ENCODE measurements around the gene ZNF318. TPM values are rescaled to one million over a fixed set of nuclear protein-coding genes. Genes with fewer than 3 reads are reported as not detected.
"Not testable (repeated sequence)": the region's sequence is repeated elsewhere in the genome, so short reads cannot be mapped to it uniquely, and the experiment has no call there.

The ZNF318 gene
- total RNA-seq, 1 donor from 2014 or later = 16.4 TPM

DNA sequence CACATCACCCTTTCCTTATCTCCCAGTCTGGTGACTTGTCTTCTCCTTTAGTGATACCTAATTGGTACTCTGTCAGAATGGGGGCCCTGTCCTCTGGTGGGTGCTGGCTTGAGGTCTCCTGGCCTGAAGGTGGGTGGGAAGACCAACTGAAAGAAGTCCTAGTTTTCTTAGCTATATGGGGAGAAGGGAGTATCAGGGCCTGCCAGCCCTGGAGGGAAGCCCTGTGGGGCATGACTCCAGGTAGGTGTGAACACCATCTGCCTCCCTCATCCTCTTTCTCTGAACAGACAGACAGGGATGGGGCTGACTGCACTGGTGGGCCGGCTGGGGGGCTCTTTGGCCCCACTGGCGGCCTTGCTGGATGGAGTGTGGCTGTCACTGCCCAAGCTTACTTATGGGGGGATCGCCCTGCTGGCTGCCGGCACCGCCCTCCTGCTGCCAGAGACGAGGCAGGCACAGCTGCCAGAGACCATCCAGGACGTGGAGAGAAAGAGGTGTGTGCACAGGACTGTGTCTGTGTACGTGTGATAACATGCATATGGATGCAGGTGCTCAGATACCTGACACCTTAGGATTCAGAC is 65.6 kb downstream of the ZNF318 start:
- DNase-seq (no peak), ATAC-seq (no peak)
- Histone ChIP-seq H3K27me3 (peaks cover 11% of the 10 kb centered on the region), H3K9me3 (no peaks in the 10 kb centered on the region), H3K4me3 (no peak overlapping the region), H3K4me1 (peaks cover 8% of the 10 kb centered on the region), H3K36me3 (no peaks in the 10 kb centered on the region), H3K27ac (no peak overlapping the region)
- intact Hi-C loops (cut with DNase I) = no loop called here
- TF ChIP-seq, protein P1, sequence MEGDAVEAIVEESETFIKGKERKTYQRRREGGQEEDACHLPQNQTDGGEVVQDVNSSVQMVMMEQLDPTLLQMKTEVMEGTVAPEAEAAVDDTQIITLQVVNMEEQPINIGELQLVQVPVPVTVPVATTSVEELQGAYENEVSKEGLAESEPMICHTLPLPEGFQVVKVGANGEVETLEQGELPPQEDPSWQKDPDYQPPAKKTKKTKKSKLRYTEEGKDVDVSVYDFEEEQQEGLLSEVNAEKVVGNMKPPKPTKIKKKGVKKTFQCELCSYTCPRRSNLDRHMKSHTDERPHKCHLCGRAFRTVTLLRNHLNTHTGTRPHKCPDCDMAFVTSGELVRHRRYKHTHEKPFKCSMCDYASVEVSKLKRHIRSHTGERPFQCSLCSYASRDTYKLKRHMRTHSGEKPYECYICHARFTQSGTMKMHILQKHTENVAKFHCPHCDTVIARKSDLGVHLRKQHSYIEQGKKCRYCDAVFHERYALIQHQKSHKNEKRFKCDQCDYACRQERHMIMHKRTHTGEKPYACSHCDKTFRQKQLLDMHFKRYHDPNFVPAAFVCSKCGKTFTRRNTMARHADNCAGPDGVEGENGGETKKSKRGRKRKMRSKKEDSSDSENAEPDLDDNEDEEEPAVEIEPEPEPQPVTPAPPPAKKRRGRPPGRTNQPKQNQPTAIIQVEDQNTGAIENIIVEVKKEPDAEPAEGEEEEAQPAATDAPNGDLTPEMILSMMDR (IDR thresholded peaks at IDR 0.05) = no peak

DNA sequence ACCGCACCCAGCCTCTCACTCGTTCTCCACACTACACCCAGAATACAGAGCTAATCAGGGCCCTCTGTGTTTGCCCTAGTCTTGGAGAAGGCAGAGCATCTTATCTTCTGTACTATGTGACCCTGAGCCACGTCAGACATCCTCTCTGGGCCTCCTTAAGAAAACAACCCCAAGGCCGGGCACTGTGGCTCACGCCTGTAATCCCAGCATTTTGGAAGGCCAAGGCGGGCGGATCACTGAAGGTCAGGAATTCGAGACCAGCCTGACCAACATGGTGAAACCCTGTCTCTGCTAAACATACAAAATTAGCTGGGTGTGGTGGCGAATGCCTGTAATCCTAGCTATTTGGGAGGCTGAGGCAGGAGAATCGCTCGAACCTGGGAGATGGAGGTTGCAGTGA is 66.4 kb downstream of the ZNF318 start:
- DNase-seq; H3K4me1 ChIP-seq; intact Hi-C loops (cut with DNase I); ATAC-seq; H3K36me3 ChIP-seq; H3K27ac ChIP-seq; H3K4me3 ChIP-seq; H3K9me3 ChIP-seq: not testable (repeated sequence)
- H3K27me3 ChIP-seq = peaks cover 11% of the 10 kb centered on the region

DNA sequence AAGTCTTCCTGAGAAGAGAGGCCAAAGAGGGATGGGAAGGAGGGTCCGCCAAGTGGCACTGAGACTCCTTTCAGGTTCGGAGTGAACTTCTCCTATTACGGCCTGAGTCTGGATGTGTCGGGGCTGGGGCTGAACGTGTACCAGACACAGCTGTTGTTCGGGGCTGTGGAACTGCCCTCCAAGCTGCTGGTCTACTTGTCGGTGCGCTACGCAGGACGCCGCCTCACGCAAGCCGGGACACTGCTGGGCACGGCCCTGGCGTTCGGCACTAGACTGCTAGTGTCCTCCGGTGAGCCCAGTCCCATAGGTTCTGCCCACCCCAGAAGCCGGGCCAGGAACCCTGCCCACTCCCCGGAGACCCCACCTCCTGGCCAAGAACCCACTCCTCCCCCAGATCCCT is 67.3 kb downstream of the ZNF318 start:
- TF ChIP-seq, protein P1 (IDR thresholded peaks at IDR 0.05) = no peak
- no peak for ATAC-seq
- no peak for DNase-seq
- Histone ChIP-seq H3K27ac (no peak overlapping the region), H3K36me3 (no peaks in the 10 kb centered on the region), H3K4me3 (no peak overlapping the region), H3K9me3 (no peaks in the 10 kb centered on the region), H3K4me1 (no peaks in the 10 kb centered on the region), H3K27me3 (peaks cover 11% of the 10 kb centered on the region)
- intact Hi-C loops (cut with DNase I) = no loop called here

DNA sequence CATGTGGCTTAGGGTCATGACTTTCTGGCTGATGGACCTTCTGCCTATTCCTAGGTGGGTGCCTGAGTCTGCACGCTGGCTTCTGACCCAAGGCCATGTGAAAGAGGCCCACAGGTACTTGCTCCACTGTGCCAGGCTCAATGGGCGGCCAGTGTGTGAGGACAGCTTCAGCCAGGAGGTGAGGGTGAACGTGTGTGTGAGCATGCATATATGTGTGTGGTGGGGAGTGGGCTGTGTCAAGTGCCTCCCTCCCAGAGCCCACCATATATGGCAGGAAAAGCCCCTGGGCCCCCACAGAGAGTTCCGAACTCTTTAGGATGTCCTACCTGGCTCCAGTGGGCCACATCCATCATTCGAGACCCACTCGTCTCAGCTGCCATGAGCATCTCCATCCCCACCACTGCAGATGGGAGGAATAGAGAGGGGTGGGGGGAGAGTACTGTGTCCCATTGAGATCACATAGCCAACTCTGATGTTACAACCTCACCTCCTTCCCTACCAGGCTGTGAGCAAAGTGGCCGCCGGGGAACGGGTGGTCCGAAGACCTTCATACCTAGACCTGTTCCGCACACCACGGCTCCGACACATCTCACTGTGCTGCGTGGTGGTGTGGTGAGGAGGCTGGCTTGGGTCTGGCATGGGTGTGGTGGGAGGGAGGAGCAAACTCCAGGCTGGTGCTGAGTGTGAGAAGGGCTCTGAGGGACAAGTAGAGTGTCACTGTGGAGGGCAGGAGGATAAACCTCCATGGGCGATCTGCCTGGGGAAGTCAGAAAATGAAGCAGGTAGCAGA is 68.2 kb downstream of the ZNF318 start:
- intact Hi-C loops (cut with DNase I) = no loop called here
- DNase-seq (no peak), ATAC-seq (no peak)
- no peaks in the 10 kb centered on the region for H3K4me1 ChIP-seq
- no peak overlapping the region for H3K27ac ChIP-seq
- TF ChIP-seq, protein P1 (IDR thresholded peaks at IDR 0.05) = no peak
- H3K36me3 ChIP-seq = no peaks in the 10 kb centered on the region
- peaks cover 11% of the 10 kb centered on the region for H3K27me3 ChIP-seq
- H3K9me3 ChIP-seq = no peaks in the 10 kb centered on the region
- no peak overlapping the region for H3K4me3 ChIP-seq

DNA sequence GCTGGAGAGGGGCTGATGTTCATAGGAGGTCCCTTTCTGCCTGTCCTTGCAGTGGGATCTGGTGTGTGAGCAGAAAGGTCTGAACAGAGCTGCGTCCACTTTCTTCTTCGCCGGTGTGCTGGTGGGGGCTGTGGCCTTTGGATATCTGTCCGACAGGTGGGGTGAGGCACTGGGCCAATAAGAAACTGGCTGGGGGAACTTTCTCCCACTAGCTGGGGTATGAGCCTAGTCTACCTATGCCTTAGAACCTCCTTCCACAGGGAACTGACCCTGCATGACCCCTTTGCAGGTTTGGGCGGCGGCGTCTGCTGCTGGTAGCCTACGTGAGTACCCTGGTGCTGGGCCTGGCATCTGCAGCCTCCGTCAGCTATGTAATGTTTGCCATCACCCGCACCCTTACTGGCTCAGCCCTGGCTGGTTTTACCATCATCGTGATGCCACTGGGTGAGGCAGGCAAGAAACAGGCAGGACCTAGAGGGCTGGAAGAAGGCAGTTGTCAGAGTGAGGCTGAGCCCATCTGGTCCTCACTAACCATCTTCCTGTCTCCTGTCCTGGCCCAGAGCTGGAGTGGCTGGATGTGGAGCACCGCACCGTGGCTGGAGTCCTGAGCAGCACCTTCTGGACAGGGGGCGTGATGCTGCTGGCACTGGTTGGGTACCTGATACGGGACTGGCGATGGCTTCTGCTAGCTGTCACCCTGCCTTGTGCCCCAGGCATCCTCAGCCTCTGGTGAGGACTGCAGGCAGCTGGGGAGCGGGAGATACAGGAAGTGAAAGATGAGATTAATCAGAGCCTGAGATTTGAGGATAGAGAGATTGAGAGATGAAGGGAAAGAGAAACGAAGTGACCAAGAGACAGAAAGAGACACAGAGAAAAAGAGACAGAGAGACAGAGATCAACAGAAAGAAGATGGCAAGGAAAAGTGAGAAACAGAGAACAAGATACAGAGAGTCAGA is 69.8 kb downstream of the ZNF318 start:
- ATAC-seq (no peak), DNase-seq (no peak)
- Histone ChIP-seq H3K4me1 (no peaks in the 10 kb centered on the region), H3K36me3 (no peaks in the 10 kb centered on the region), H3K27me3 (peaks cover 11% of the 10 kb centered on the region), H3K4me3 (no peak overlapping the region), H3K9me3 (no peaks in the 10 kb centered on the region), H3K27ac (no peak overlapping the region)
- TF ChIP-seq, protein P1 (IDR thresholded peaks at IDR 0.05) = no peak
- intact Hi-C loops (cut with DNase I) = no loop called here
